ENCODE data around the gene INTS6. TPM values are rescaled to one million over a fixed set of nuclear protein-coding genes. Genes with fewer than 3 reads are reported as not detected.

Gene INTS6
- total and polyA plus RNA-seq, 2 donors from 2014 or later, result 8.3 to 31.0 TPM

- H3K27ac ChIP-seq (ENCODE audit: low read depth in 2 of 2, low read length in 2 of 2), result no peak overlapping the region
- no peaks in the 10 kb centered on the region for H3K27me3 ChIP-seq (ENCODE audit: control insufficient read depth, insufficient read depth, low read length)
- no peaks in the 10 kb centered on the region for H3K9me3 ChIP-seq (ENCODE audit: control insufficient read depth in 2 of 3, insufficient read depth in 1 of 3, low read length in 3 of 3)
- intact Hi-C loops (cut with DNase I), result no loop called here
- no peak for TF ChIP-seq CTCF (IDR thresholded peaks at IDR 0.05; ENCODE audit: borderline replicate concordance, extremely low read depth, insufficient read depth)
- no peak overlapping the region for H3K4me3 ChIP-seq (ENCODE audit: low read length in 3 of 3)
- H3K36me3 ChIP-seq (ENCODE audit: control insufficient read depth in 2 of 3, insufficient read depth in 3 of 3, low read length in 3 of 3), result no peaks in the 10 kb centered on the region
- H3K4me1 ChIP-seq (ENCODE audit: control insufficient read depth in 2 of 3, insufficient read depth in 2 of 3, low read depth in 1 of 3, low read length in 3 of 3), result peaks cover 0 to 3% (median 2%) of the 10 kb centered on the region in 3 donors
- no peak overlapping the region for H3K9ac ChIP-seq (ENCODE audit: low read length in 3 of 3)
- DNase-seq, result no peak
- FAIRE-seq, result no peak
Measured at GRCh38 chr13:51495316-51495715, 42.5 kb upstream of the INTS6 start.

- Histone ChIP-seq H3K36me3 (ENCODE audit: control insufficient read depth in 2 of 3, insufficient read depth in 3 of 3, low read length in 3 of 3) (no peaks in the 10 kb centered on the region), H3K4me3 (ENCODE audit: low read length in 3 of 3) (no peak overlapping the region), H3K4me1 (ENCODE audit: control insufficient read depth in 2 of 3, insufficient read depth in 2 of 3, low read depth in 1 of 3, low read length in 3 of 3) (no peaks in the 10 kb centered on the region), H3K27me3 (ENCODE audit: control insufficient read depth, insufficient read depth, low read length) (no peaks in the 10 kb centered on the region), H3K9me3 (ENCODE audit: control insufficient read depth in 2 of 3, insufficient read depth in 1 of 3, low read length in 3 of 3) (no peaks in the 10 kb centered on the region), H3K27ac (ENCODE audit: low read depth in 2 of 2, low read length in 2 of 2) (no peak overlapping the region), H3K9ac (ENCODE audit: low read length in 3 of 3) (no peak overlapping the region)
- no peak for FAIRE-seq
- intact Hi-C loops (cut with DNase I), result no loop called here
- TF ChIP-seq CTCF (IDR thresholded peaks at IDR 0.05; ENCODE audit: borderline replicate concordance, extremely low read depth, insufficient read depth), result no peak
- DNase-seq, result no peak
Measured at GRCh38 chr13:51494156-51494555, 41.3 kb upstream of the INTS6 start.

- Histone ChIP-seq H3K27ac (ENCODE audit: low read depth in 2 of 2, low read length in 2 of 2) (no peak overlapping the region), H3K9ac (ENCODE audit: low read length in 3 of 3) (no peak overlapping the region), H3K4me3 (ENCODE audit: low read length in 3 of 3) (no peak overlapping the region), H3K27me3 (ENCODE audit: control insufficient read depth, insufficient read depth, low read length) (no peaks in the 10 kb centered on the region), H3K9me3 (ENCODE audit: control insufficient read depth in 2 of 3, insufficient read depth in 1 of 3, low read length in 3 of 3) (no peaks in the 10 kb centered on the region), H3K4me1 (ENCODE audit: control insufficient read depth in 2 of 3, insufficient read depth in 2 of 3, low read depth in 1 of 3, low read length in 3 of 3) (no peaks in the 10 kb centered on the region), H3K36me3 (ENCODE audit: control insufficient read depth in 2 of 3, insufficient read depth in 3 of 3, low read length in 3 of 3) (no peaks in the 10 kb centered on the region)
- no peak for FAIRE-seq
- no peak for DNase-seq
- TF ChIP-seq CTCF (IDR thresholded peaks at IDR 0.05; ENCODE audit: borderline replicate concordance, extremely low read depth, insufficient read depth), result no peak
- intact Hi-C loops (cut with DNase I), result no loop called here
Measured at GRCh38 chr13:51488212-51488611, 35.4 kb upstream of the INTS6 start.

GRCh38 chr13:51481656-51482055 is 28.8 kb upstream of the INTS6 start:
- FAIRE-seq, result no peak

More at GRCh38 chr13:51481656-51482055, 28.8 kb upstream of the INTS6 start:
- H3K9ac ChIP-seq (ENCODE audit: low read length in 3 of 3), result no peak overlapping the region
- no peak overlapping the region for H3K4me3 ChIP-seq (ENCODE audit: low read length in 3 of 3)
- H3K4me1 ChIP-seq (ENCODE audit: control insufficient read depth in 2 of 3, insufficient read depth in 2 of 3, low read depth in 1 of 3, low read length in 3 of 3), result no peaks in the 10 kb centered on the region
- no peak for TF ChIP-seq CTCF (IDR thresholded peaks at IDR 0.05; ENCODE audit: borderline replicate concordance, extremely low read depth, insufficient read depth)
- no peaks in the 10 kb centered on the region for H3K27me3 ChIP-seq (ENCODE audit: control insufficient read depth, insufficient read depth, low read length)
- H3K9me3 ChIP-seq (ENCODE audit: control insufficient read depth in 2 of 3, insufficient read depth in 1 of 3, low read length in 3 of 3), result no peaks in the 10 kb centered on the region
- H3K27ac ChIP-seq (ENCODE audit: low read depth in 2 of 2, low read length in 2 of 2), result no peak overlapping the region
- no peak for DNase-seq
- no peaks in the 10 kb centered on the region for H3K36me3 ChIP-seq (ENCODE audit: control insufficient read depth in 2 of 3, insufficient read depth in 3 of 3, low read length in 3 of 3)
- intact Hi-C loops (cut with DNase I), result no loop called here
